Neural progenitor cell (in vitro differentiated cells): ENCODE data around the gene DNMT3L. TPM values are rescaled to one million over a fixed set of nuclear protein-coding genes. Genes with fewer than 3 reads are reported as not detected.
A peak's percentile ranks its signal among the peaks of the same experiment; 100 is the strongest.

Experiments used
- DNase-seq: peaks from one replicate; pipeline ENCODE4 v3.0.0-alpha.2; 2016; ENCODE audit warnings: low spot score
- H2AFZ ChIP-seq: fragments of 200-600 bp; sonication (generic); replicated peaks from 2 replicates; pipeline ENCODE4 v1.6.1; 2016; ENCODE audit warnings: antibody characterized with exemption
- H3F3A ChIP-seq: fragments of 200-600 bp; sonication (generic); 2 replicates; pipeline ENCODE4 v1.6.1; 2016; ENCODE audit warnings: antibody characterized with exemption, low read depth
- H3K27ac ChIP-seq: fragments of 200-600 bp; sonication (generic); 2 replicates; pipeline ENCODE4 v1.5.1; 2016; ENCODE audit warnings: mild to moderate bottlenecking
- H3K27me3 ChIP-seq: fragments of 200-600 bp; sonication (generic); 2 replicates; pipeline ENCODE4 v1.6.1; 2016; ENCODE audit warnings: mild to moderate bottlenecking, moderate library complexity
- H3K36me3 ChIP-seq: fragments of 200-600 bp; sonication (generic); 2 replicates; pipeline ENCODE4 v1.5.1; 2016
- H3K4me1 ChIP-seq: fragments of 200-600 bp; sonication (generic); 2 replicates; pipeline ENCODE4 v1.6.1; 2016; ENCODE audit warnings: mixed run types
- H3K4me2 ChIP-seq: fragments of 200-600 bp; sonication (generic); 2 replicates; pipeline ENCODE4 v1.6.1; 2016
- H3K4me3 ChIP-seq: fragments of 200-600 bp; sonication (generic); 2 replicates; pipeline ENCODE4 v1.5.1; 2016
- H3K79me2 ChIP-seq: fragments of 200-600 bp; sonication (generic); 2 replicates; pipeline ENCODE4 v1.6.1; 2016; ENCODE audit warnings: low read depth
- H3K9ac ChIP-seq: fragments of 200-600 bp; sonication (generic); 2 replicates; pipeline ENCODE4 v1.6.1; 2016
- H3K9me3 ChIP-seq: fragments of 200-600 bp; sonication (generic); 2 replicates; pipeline ENCODE4 v1.5.1; 2016; ENCODE audit warnings: low read depth
- H4K20me1 ChIP-seq: fragments of 200-600 bp; sonication (generic); 2 replicates; pipeline ENCODE4 v1.6.1; 2016; ENCODE audit warnings: low read depth
- H3K27ac Mint-ChIP-seq: 3 replicates; pipeline ENCODE4 v1.8.0; 2021; ENCODE audit warnings: mixed read lengths
- H3K27me3 Mint-ChIP-seq: 2 replicates; pipeline ENCODE4 v1.8.0; 2022; ENCODE audit warnings: low read depth, mild to moderate bottlenecking, inconsistent platforms, moderate library complexity, mixed read lengths; ENCODE audit not compliant: insufficient read depth
- H3K36me3 Mint-ChIP-seq: 3 replicates; pipeline ENCODE4 v1.8.0; 2021; ENCODE audit warnings: mixed read lengths
- H3K4me1 Mint-ChIP-seq: 3 replicates; pipeline ENCODE4 v1.8.0; 2021; ENCODE audit warnings: mixed read lengths
- H3K4me3 Mint-ChIP-seq: 3 replicates; pipeline ENCODE4 v1.8.0; 2021; ENCODE audit warnings: mild to moderate bottlenecking, moderate library complexity, mixed read lengths
- H3K9me3 Mint-ChIP-seq: 3 replicates; pipeline ENCODE4 v1.8.0; 2020; ENCODE audit warnings: mixed read lengths
- CTCF ChIP-seq: fragments of 200-600 bp; sonication (generic); IDR thresholded peaks from 2 replicates; pipeline ENCODE4 v1.5.1; 2017; ENCODE audit warnings: antibody characterized with exemption, mild to moderate bottlenecking
- EZH2 ChIP-seq: fragments of 200-600 bp; sonication (generic); IDR thresholded peaks from 2 replicates; pipeline ENCODE4 v1.6.1; 2017; ENCODE audit warnings: antibody characterized with exemption, mild to moderate bottlenecking, moderate library complexity
- EZH2phosphoT487 ChIP-seq: fragments of 200-600 bp; sonication (generic); IDR thresholded peaks from 2 replicates; pipeline ENCODE4 v1.6.1; 2017; ENCODE audit warnings: antibody characterized with exemption
- total RNA-seq: library from RNA; depleted of rRNA; stranded (reverse); fragments of >200 nt; gene quantifications from 2 replicates; pipeline ENCODE4 v1.2.3, GENCODE V29; 2015; ENCODE audit warnings: low replicate concordance

The DNMT3L gene
- total RNA-seq, 1 donor from 2014 or later = not detected

- H3K36me3 Mint-ChIP-seq = no peaks in the 10 kb centered on the region
- DNase-seq = peak; percentile 38
- no peaks in the 10 kb centered on the region for H3K27me3 ChIP-seq
Observed at GRCh38 chr21:44267655-44268142, 6.0 kb upstream of the DNMT3L start.

GRCh38 chr21:44265734-44266270, 4.1 kb upstream of the DNMT3L start:
- H3K4me1 ChIP-seq = peaks cover 11% of the 10 kb centered on the region
- Mint-ChIP-seq H3K4me3 (no peak overlapping the region), H3K27me3 (peaks cover 6% of the 10 kb centered on the region), H3K4me1 (peaks cover 10% of the 10 kb centered on the region), H3K36me3 (no peaks in the 10 kb centered on the region), H3K9me3 (peaks cover under 1% of the 10 kb centered on the region), H3K27ac (no peak overlapping the region)
- H3K9me3 ChIP-seq = no peaks in the 10 kb centered on the region
- no peaks in the 10 kb centered on the region for H3K27me3 ChIP-seq
- no peak overlapping the region for H3K4me3 ChIP-seq
- H3K27ac ChIP-seq = no peak overlapping the region
- H2AFZ ChIP-seq = no peak overlapping the region
- no peak overlapping the region for H3K9ac ChIP-seq
- H3K79me2 ChIP-seq = no peaks in the 10 kb centered on the region
- no peaks in the 10 kb centered on the region for H4K20me1 ChIP-seq
- no peak for DNase-seq
- H3K4me2 ChIP-seq = no peak overlapping the region
- H3F3A ChIP-seq = peaks cover 14% of the 10 kb centered on the region
- H3K36me3 ChIP-seq = no peaks in the 10 kb centered on the region
- no peak for TF ChIP-seq EZH2phosphoT487
- TF ChIP-seq CTCF = no peak
- no peak for TF ChIP-seq EZH2

More at GRCh38 chr21:44267655-44268142, 6.0 kb upstream of the DNMT3L start:
- TF ChIP-seq CTCF (peak; percentile 35), EZH2 (no peak), EZH2phosphoT487 (no peak)
- no peak overlapping the region for H3K4me2 ChIP-seq
- H3K79me2 ChIP-seq = no peaks in the 10 kb centered on the region
- no peak overlapping the region for H3K4me3 ChIP-seq
- peaks cover 11% of the 10 kb centered on the region for H3K4me1 ChIP-seq
- H2AFZ ChIP-seq = no peak overlapping the region
- H3K27me3 Mint-ChIP-seq = peaks cover 5% of the 10 kb centered on the region
- H4K20me1 ChIP-seq = no peaks in the 10 kb centered on the region
- peaks cover 14% of the 10 kb centered on the region for H3F3A ChIP-seq
- no peak overlapping the region for H3K27ac Mint-ChIP-seq
- H3K9me3 ChIP-seq = no peaks in the 10 kb centered on the region
- no peak overlapping the region for H3K27ac ChIP-seq
- no peaks in the 10 kb centered on the region for H3K9me3 Mint-ChIP-seq
- H3K36me3 ChIP-seq = no peaks in the 10 kb centered on the region
- H3K4me1 Mint-ChIP-seq = peaks cover 10% of the 10 kb centered on the region
- no peak overlapping the region for H3K9ac ChIP-seq
- H3K4me3 Mint-ChIP-seq = no peak overlapping the region

GRCh38 chr21:44263768-44264167, 2.1 kb upstream of the DNMT3L start:
- TF ChIP-seq EZH2 (no peak), EZH2phosphoT487 (no peak), CTCF (no peak)
- H3K9ac ChIP-seq = no peak overlapping the region
- Mint-ChIP-seq H3K4me1 (peaks cover 5% of the 10 kb centered on the region), H3K36me3 (no peaks in the 10 kb centered on the region), H3K27ac (peak overlapping the region; percentile 81), H3K27me3 (peaks cover 7% of the 10 kb centered on the region), H3K9me3 (peaks cover 10% of the 10 kb centered on the region), H3K4me3 (peak overlapping the region; percentile 55)
- no peaks in the 10 kb centered on the region for H3K36me3 ChIP-seq
- H3K4me3 ChIP-seq = peak overlapping the region; percentile 9
- peak; percentile 40 for DNase-seq
- peak overlapping the region; percentile 71 for H3K4me2 ChIP-seq
- H2AFZ ChIP-seq = peak overlapping the region; percentile 60
- peaks cover 11% of the 10 kb centered on the region for H3K4me1 ChIP-seq
- H3K9me3 ChIP-seq = no peaks in the 10 kb centered on the region
- no peaks in the 10 kb centered on the region for H3K79me2 ChIP-seq
- no peaks in the 10 kb centered on the region for H4K20me1 ChIP-seq
- H3F3A ChIP-seq = peaks cover 14% of the 10 kb centered on the region
- H3K27me3 ChIP-seq = no peaks in the 10 kb centered on the region
- H3K27ac ChIP-seq = peak overlapping the region; percentile 63
